GM19025 (cell line): ENCODE measurements around the gene ARHGAP8.
"Not testable (repeated sequence)": the region's sequence is repeated elsewhere in the genome, so short reads cannot be mapped to it uniquely, and the experiment has no call there.

ENCODE experiments used
- ATAC-seq: cut with Tn5 transposase; IDR thresholded peaks from one replicate; pipeline ENCODE4 v1.9.1; 2021; ENCODE audit warnings: mild to moderate bottlenecking, low read depth, moderate library complexity; ENCODE audit not compliant: unreplicated experiment

Gene ARHGAP8

GRCh38 chr22:44847380-44847779 lies 95.0 kb downstream of the ARHGAP8 start:
- ATAC-seq = no peak

GRCh38 chr22:44847892-44848291 lies 95.5 kb downstream of the ARHGAP8 start:
- ATAC-seq = no peak

- no peak for ATAC-seq
Measured at GRCh38 chr22:44848296-44848741, 95.9 kb downstream of the ARHGAP8 start.

- ATAC-seq = no peak
Measured at GRCh38 chr22:44848791-44849420, 96.5 kb downstream of the ARHGAP8 start.

GRCh38 chr22:44850946-44851345 lies 98.6 kb downstream of the ARHGAP8 start:
- ATAC-seq = no peak

- not testable (repeated sequence) for ATAC-seq
Measured at GRCh38 chr22:44854641-44855040, 102.3 kb downstream of the ARHGAP8 start.

- no peak for ATAC-seq
Measured at GRCh38 chr22:44855855-44856254, 103.5 kb downstream of the ARHGAP8 start.

- ATAC-seq = not testable (repeated sequence)
Measured at GRCh38 chr22:44858819-44859218, 106.4 kb downstream of the ARHGAP8 start.

GRCh38 chr22:44859641-44860040 lies 107.3 kb downstream of the ARHGAP8 start:
- ATAC-seq = no peak

GRCh38 chr22:44860311-44860710 lies 107.9 kb downstream of the ARHGAP8 start:
- no peak for ATAC-seq

- no peak for ATAC-seq
Measured at GRCh38 chr22:44861245-44861644, 108.9 kb downstream of the ARHGAP8 start.

- ATAC-seq = no peak
Measured at GRCh38 chr22:44862281-44862680, 109.9 kb downstream of the ARHGAP8 start.

- ATAC-seq = no peak
Measured at GRCh38 chr22:44862981-44863860, 110.8 kb downstream of the ARHGAP8 start.

- no peak for ATAC-seq
Measured at GRCh38 chr22:44865193-44866057, 113.0 kb downstream of the ARHGAP8 start.

GRCh38 chr22:44869196-44869595 lies 116.8 kb downstream of the ARHGAP8 start:
- no peak for ATAC-seq

GRCh38 chr22:44870021-44870420 lies 117.6 kb downstream of the ARHGAP8 start:
- no peak for ATAC-seq

GRCh38 chr22:44871782-44872181 lies 119.4 kb downstream of the ARHGAP8 start:
- no peak for ATAC-seq

GRCh38 chr22:44876921-44877320 lies 124.5 kb downstream of the ARHGAP8 start:
- no peak for ATAC-seq

- ATAC-seq = no peak
Measured at GRCh38 chr22:44878483-44879300, 126.3 kb downstream of the ARHGAP8 start.

GRCh38 chr22:44879301-44879680 lies 126.9 kb downstream of the ARHGAP8 start:
- ATAC-seq = no peak
